ENCODE measurements around the gene TPRG1.
"Not testable (repeated sequence)": the region's sequence is repeated elsewhere in the genome, so short reads cannot be mapped to it uniquely, and the experiment has no call there.

Gene TPRG1

DNA sequence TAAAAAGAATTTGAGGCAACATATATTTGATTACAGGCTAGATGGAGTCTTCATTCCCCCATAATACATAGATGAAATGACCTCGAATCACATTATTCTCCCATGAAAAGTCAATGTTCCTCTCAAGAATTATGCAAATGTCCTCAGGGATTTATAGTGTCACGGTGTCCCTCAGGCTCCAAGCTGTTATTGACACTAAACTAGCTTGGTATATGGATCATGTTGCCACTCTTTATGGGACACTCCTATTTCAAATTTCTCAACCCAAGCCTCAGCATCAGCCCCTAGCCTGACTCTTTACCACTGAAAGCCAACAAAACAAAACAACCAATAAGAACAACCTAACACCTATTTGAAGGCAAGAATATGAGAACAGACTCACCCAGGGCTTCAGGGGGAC is 139.8 kb downstream of the TPRG1 start:
- no peaks in the 10 kb centered on the region for H3K4me1 ChIP-seq (ENCODE audit: control insufficient read depth, insufficient read depth, low read length)
- H3K27ac ChIP-seq (ENCODE audit: low read length): no peak overlapping the region
- H3K4me3 ChIP-seq (ENCODE audit: low read length in 2 of 2): no peak overlapping the region
- H3K9me3 ChIP-seq (ENCODE audit: control insufficient read depth in 2 of 2, low read length in 2 of 2): no peaks in the 10 kb centered on the region
- H3K9ac ChIP-seq (ENCODE audit: low read length in 2 of 2): no peak overlapping the region
- H3K27me3 ChIP-seq (ENCODE audit: control insufficient read depth in 1 of 2, insufficient read depth in 2 of 2, low read length in 2 of 2): no peaks in the 10 kb centered on the region
- H3K36me3 ChIP-seq (ENCODE audit: control insufficient read depth in 2 of 2, insufficient read depth in 2 of 2, low read length in 2 of 2): no peaks in the 10 kb centered on the region

GRCh38 chr3:189312866-189313265 is 141.1 kb downstream of the TPRG1 start:
- Histone ChIP-seq H3K27ac (ENCODE audit: low read length) (no peak overlapping the region), H3K36me3 (ENCODE audit: control insufficient read depth in 2 of 2, insufficient read depth in 2 of 2, low read length in 2 of 2) (no peaks in the 10 kb centered on the region), H3K4me3 (ENCODE audit: low read length in 2 of 2) (no peak overlapping the region), H3K4me1 (ENCODE audit: control insufficient read depth, insufficient read depth, low read length) (no peaks in the 10 kb centered on the region), H3K27me3 (ENCODE audit: control insufficient read depth in 1 of 2, insufficient read depth in 2 of 2, low read length in 2 of 2) (no peaks in the 10 kb centered on the region), H3K9me3 (ENCODE audit: control insufficient read depth in 2 of 2, low read length in 2 of 2) (no peaks in the 10 kb centered on the region), H3K9ac (ENCODE audit: low read length in 2 of 2) (no peak overlapping the region)

DNA sequence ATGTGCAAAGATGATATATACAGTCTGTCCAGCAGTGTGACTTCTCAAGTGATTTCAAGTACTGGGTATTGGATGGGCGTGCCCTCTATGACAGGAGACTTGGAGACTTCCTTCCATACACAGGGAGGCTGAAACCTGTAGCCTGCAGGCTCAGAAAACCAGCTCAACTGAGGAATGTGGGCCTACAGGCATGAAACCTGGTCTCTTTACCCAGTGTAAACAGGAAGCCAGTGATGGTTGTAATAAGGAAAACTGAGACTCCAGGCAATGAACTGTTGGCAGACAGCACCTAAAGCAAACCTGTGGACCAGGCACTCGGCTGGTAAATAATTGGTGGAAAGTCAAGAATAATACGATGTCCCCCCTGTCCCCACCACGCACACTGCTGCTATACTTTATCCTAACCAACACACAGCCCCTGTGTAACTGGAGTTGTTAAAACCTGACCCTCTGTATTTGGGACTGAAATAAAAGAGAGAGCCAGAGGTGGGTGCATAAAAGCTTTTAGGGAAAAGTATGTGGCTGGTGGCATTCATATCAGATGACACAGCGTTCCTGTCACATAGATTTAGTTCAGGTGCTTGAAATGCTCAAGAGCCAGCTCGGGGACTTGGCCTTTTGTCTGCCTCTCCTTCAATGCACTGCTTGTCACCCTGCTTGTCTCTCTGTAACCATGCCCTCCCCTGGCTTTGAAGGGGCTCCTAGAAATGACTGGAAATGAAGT is 144.7 kb downstream of the TPRG1 start:
- no peak overlapping the region for H3K9ac ChIP-seq (ENCODE audit: low read length in 2 of 2)

DNA sequence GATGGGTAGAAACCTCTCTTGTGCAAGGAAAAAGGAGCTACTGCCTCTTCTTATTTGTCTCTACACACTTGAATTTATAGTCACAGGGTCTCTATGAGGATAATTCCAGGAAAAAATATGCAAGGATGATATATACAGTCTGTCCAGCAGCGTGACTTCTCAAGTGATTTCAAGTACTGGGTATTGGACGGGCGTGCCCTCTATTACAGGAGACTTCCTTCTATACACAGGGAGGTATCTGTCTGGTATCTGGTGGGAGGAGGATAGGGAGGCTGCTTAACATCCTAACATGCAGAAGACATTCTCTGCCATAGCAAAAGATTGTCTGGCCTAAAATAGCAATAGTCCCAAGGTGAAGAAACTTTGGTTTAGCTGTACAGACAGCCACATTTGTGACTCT is 146.1 kb downstream of the TPRG1 start:
- Histone ChIP-seq H3K9me3 (ENCODE audit: control insufficient read depth in 2 of 2, low read length in 2 of 2) (no peaks in the 10 kb centered on the region), H3K27ac (ENCODE audit: low read length) (no peak overlapping the region), H3K36me3 (ENCODE audit: control insufficient read depth in 2 of 2, insufficient read depth in 2 of 2, low read length in 2 of 2) (no peaks in the 10 kb centered on the region), H3K4me3 (ENCODE audit: low read length in 2 of 2) (no peak overlapping the region), H3K9ac (ENCODE audit: low read length in 2 of 2) (no peak overlapping the region), H3K27me3 (ENCODE audit: control insufficient read depth in 1 of 2, insufficient read depth in 2 of 2, low read length in 2 of 2) (no peaks in the 10 kb centered on the region), H3K4me1 (ENCODE audit: control insufficient read depth, insufficient read depth, low read length) (no peaks in the 10 kb centered on the region)

More for the DNA sequence above, 144.7 kb downstream of the TPRG1 start:
- Histone ChIP-seq H3K9me3 (ENCODE audit: control insufficient read depth in 2 of 2, low read length in 2 of 2) (no peaks in the 10 kb centered on the region), H3K27ac (ENCODE audit: low read length) (no peak overlapping the region), H3K36me3 (ENCODE audit: control insufficient read depth in 2 of 2, insufficient read depth in 2 of 2, low read length in 2 of 2) (no peaks in the 10 kb centered on the region), H3K4me3 (ENCODE audit: low read length in 2 of 2) (no peak overlapping the region), H3K27me3 (ENCODE audit: control insufficient read depth in 1 of 2, insufficient read depth in 2 of 2, low read length in 2 of 2) (no peaks in the 10 kb centered on the region), H3K4me1 (ENCODE audit: control insufficient read depth, insufficient read depth, low read length) (no peaks in the 10 kb centered on the region)

DNA sequence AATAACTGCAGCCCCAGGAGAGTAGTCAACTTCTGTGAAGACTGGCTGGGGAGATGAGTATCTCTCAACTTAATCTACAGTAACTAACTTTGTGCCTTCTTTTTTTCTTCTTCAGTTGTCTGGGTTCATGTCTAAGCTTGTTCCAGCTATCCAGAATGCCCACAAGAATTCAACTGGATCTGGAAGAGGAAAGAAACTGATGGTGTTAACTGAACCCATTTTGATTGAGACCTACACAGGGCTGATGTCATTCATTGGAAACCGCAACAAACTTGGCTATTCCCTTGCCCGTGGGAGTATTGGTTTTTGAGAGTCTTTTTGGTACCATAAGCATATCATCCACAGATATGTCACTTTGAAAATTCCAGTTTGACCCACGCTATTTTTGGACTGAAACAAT is 148.7 kb downstream of the TPRG1 start:
- Histone ChIP-seq H3K27me3 (ENCODE audit: control insufficient read depth in 1 of 2, insufficient read depth in 2 of 2, low read length in 2 of 2) (no peaks in the 10 kb centered on the region), H3K27ac (ENCODE audit: low read length) (no peak overlapping the region), H3K36me3 (ENCODE audit: control insufficient read depth in 2 of 2, insufficient read depth in 2 of 2, low read length in 2 of 2) (no peaks in the 10 kb centered on the region), H3K9ac (ENCODE audit: low read length in 2 of 2) (no peak overlapping the region), H3K9me3 (ENCODE audit: control insufficient read depth in 2 of 2, low read length in 2 of 2) (no peaks in the 10 kb centered on the region), H3K4me1 (ENCODE audit: control insufficient read depth, insufficient read depth, low read length) (no peaks in the 10 kb centered on the region), H3K4me3 (ENCODE audit: low read length in 2 of 2) (no peak overlapping the region)

DNA sequence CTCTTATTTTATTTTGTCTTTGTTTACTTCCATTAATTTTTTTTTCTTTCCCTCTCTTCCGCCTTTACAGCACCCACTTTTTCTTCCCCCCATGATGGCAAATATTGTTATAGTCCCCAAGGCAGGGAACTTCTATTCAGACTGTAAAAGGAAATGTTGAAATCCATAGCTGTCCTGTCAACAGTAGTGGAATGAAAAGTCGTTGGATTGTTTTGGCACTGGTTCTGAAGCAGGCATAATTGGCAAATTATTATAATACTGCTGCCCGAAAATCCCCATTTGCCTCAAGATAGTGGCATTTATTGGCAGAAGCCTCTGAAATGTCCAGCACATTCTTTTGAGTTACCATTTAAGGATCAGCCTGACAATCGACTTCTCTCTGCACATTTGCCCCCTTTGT is 150.6 kb downstream of the TPRG1 start:
- no peak overlapping the region for H3K4me3 ChIP-seq (ENCODE audit: low read length in 2 of 2)
- no peaks in the 10 kb centered on the region for H3K4me1 ChIP-seq (ENCODE audit: control insufficient read depth, insufficient read depth, low read length)
- no peaks in the 10 kb centered on the region for H3K9me3 ChIP-seq (ENCODE audit: control insufficient read depth in 2 of 2, low read length in 2 of 2)
- H3K9ac ChIP-seq (ENCODE audit: low read length in 2 of 2): no peak overlapping the region
- H3K27me3 ChIP-seq (ENCODE audit: control insufficient read depth in 1 of 2, insufficient read depth in 2 of 2, low read length in 2 of 2): no peaks in the 10 kb centered on the region
- no peaks in the 10 kb centered on the region for H3K36me3 ChIP-seq (ENCODE audit: control insufficient read depth in 2 of 2, insufficient read depth in 2 of 2, low read length in 2 of 2)
- H3K27ac ChIP-seq (ENCODE audit: low read length): no peak overlapping the region

GRCh38 chr3:189324538-189325138 is 152.9 kb downstream of the TPRG1 start:
- H3K36me3 ChIP-seq (ENCODE audit: control insufficient read depth in 2 of 2, insufficient read depth in 2 of 2, low read length in 2 of 2): no peaks in the 10 kb centered on the region
- no peak overlapping the region for H3K4me3 ChIP-seq (ENCODE audit: low read length in 2 of 2)
- no peak overlapping the region for H3K27ac ChIP-seq (ENCODE audit: low read length)
- no peaks in the 10 kb centered on the region for H3K27me3 ChIP-seq (ENCODE audit: control insufficient read depth in 1 of 2, insufficient read depth in 2 of 2, low read length in 2 of 2)
- H3K9me3 ChIP-seq (ENCODE audit: control insufficient read depth in 2 of 2, low read length in 2 of 2): no peaks in the 10 kb centered on the region
- no peak overlapping the region for H3K9ac ChIP-seq (ENCODE audit: low read length in 2 of 2)
- H3K4me1 ChIP-seq (ENCODE audit: control insufficient read depth, insufficient read depth, low read length): no peaks in the 10 kb centered on the region

- no peaks in the 10 kb centered on the region for H3K27me3 ChIP-seq (ENCODE audit: control insufficient read depth in 1 of 2, insufficient read depth in 2 of 2, low read length in 2 of 2)
- no peaks in the 10 kb centered on the region for H3K36me3 ChIP-seq (ENCODE audit: control insufficient read depth in 2 of 2, insufficient read depth in 2 of 2, low read length in 2 of 2)
- H3K9ac ChIP-seq (ENCODE audit: low read length in 2 of 2): no peak overlapping the region
- no peaks in the 10 kb centered on the region for H3K4me1 ChIP-seq (ENCODE audit: control insufficient read depth, insufficient read depth, low read length)
- no peaks in the 10 kb centered on the region for H3K9me3 ChIP-seq (ENCODE audit: control insufficient read depth in 2 of 2, low read length in 2 of 2)
- H3K27ac ChIP-seq (ENCODE audit: low read length): no peak overlapping the region
- no peak overlapping the region for H3K4me3 ChIP-seq (ENCODE audit: low read length in 2 of 2)
These were observed 153.7 kb downstream of the TPRG1 start for GRCh38 chr3:189325454-189325853.

DNA sequence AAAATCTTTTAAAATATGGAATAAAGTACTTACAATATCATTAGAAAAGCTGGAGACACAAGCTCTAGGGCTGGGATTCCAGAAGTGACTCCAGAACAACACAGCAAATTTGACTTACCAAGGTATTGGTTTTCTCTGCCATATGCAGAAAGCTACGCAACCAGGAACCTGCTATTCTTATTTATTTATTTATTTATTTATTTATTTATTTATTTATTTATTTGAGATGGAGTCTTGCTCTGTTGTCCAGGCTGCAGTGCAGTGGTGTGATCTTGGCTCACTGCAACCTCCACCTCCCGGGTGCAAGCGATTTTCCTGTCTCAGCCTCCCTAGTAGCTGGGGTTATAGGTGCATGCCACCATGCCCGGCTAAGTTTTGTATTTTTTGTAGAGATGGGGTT is 157.9 kb downstream of the TPRG1 start:
- not testable (repeated sequence) for H3K9me3 ChIP-seq (ENCODE audit: control insufficient read depth in 2 of 2, low read length in 2 of 2); H3K9ac ChIP-seq (ENCODE audit: low read length in 2 of 2); H3K4me3 ChIP-seq (ENCODE audit: low read length in 2 of 2); H3K27ac ChIP-seq (ENCODE audit: low read length); H3K4me1 ChIP-seq (ENCODE audit: control insufficient read depth, insufficient read depth, low read length); H3K27me3 ChIP-seq (ENCODE audit: control insufficient read depth in 1 of 2, insufficient read depth in 2 of 2, low read length in 2 of 2); H3K36me3 ChIP-seq (ENCODE audit: control insufficient read depth in 2 of 2, insufficient read depth in 2 of 2, low read length in 2 of 2)

DNA sequence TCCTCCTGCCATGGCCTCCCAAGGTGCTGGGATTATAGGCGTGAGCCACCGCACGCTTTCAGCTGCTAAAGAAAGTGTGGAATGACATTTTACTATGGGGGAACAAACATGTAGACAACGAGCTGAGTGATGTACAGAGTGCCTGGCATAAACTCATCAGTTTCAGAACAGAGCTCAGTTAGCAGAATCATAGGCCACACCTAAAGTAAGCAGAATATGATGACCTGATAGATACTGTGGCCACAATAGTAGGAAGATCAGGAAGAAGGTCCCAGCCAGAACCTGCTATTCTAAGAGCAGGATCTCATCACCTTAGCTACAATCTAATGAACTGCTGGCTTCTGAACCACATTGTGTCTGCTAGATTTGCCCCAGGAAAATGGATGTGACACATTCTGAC is 158.3 kb downstream of the TPRG1 start:
- Histone ChIP-seq H3K27me3 (ENCODE audit: control insufficient read depth in 1 of 2, insufficient read depth in 2 of 2, low read length in 2 of 2) (no peaks in the 10 kb centered on the region), H3K4me3 (ENCODE audit: low read length in 2 of 2) (no peak overlapping the region), H3K36me3 (ENCODE audit: control insufficient read depth in 2 of 2, insufficient read depth in 2 of 2, low read length in 2 of 2) (no peaks in the 10 kb centered on the region), H3K4me1 (ENCODE audit: control insufficient read depth, insufficient read depth, low read length) (no peaks in the 10 kb centered on the region), H3K9me3 (ENCODE audit: control insufficient read depth in 2 of 2, low read length in 2 of 2) (no peaks in the 10 kb centered on the region), H3K27ac (ENCODE audit: low read length) (no peak overlapping the region), H3K9ac (ENCODE audit: low read length in 2 of 2) (no peak overlapping the region)

DNA sequence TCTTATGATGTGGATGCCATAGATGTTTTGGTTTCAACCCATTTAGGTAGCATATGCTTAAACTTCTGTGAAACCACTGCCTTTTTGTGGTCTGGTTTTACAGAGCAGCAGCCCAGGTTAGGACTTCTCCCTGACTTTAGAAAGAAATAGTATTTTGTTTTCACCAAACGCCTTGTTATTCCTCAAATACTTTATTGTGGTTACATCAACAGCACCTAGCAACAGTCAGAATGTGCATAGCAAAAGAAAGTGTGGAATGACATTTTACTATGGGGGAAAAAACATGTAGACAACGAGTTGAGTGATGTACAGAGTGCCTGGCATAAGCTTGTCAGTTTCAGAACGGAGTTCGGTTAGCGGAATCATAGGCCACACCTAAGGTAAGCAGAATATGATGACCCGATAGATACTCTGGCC is 159.2 kb downstream of the TPRG1 start:
- H3K27me3 ChIP-seq (ENCODE audit: control insufficient read depth in 1 of 2, insufficient read depth in 2 of 2, low read length in 2 of 2): no peaks in the 10 kb centered on the region
- H3K27ac ChIP-seq (ENCODE audit: low read length): no peak overlapping the region
- H3K4me1 ChIP-seq (ENCODE audit: control insufficient read depth, insufficient read depth, low read length): no peaks in the 10 kb centered on the region
- H3K36me3 ChIP-seq (ENCODE audit: control insufficient read depth in 2 of 2, insufficient read depth in 2 of 2, low read length in 2 of 2): no peaks in the 10 kb centered on the region
- no peak overlapping the region for H3K9ac ChIP-seq (ENCODE audit: low read length in 2 of 2)
- H3K9me3 ChIP-seq (ENCODE audit: control insufficient read depth in 2 of 2, low read length in 2 of 2): no peaks in the 10 kb centered on the region
- no peak overlapping the region for H3K4me3 ChIP-seq (ENCODE audit: low read length in 2 of 2)

All from stomach smooth muscle (tissue), 2 donors.